SU-DHL-6 (cell line): ENCODE measurements around the gene CRADD.

Source experiments
- H2AFZ ChIP-seq: fragments of 200-600 bp; sonication (generic); 2 replicates; pipeline ENCODE4 v1.6.1; 2014; ENCODE audit warnings: low read depth, mild to moderate bottlenecking, moderate library complexity, mixed read lengths, antibody characterized with exemption, low read length; ENCODE audit not compliant: severe bottlenecking
- H3F3A ChIP-seq: fragments of 200-600 bp; shearing (Covaris generic); 2 replicates; pipeline ENCODE4 v1.6.0; 2016; ENCODE audit warnings: antibody characterized with exemption, mild to moderate bottlenecking; ENCODE audit not compliant: insufficient read depth
- H3K27ac ChIP-seq: fragments of 200-600 bp; sonication (generic); 2 replicates; pipeline ENCODE4 v1.5.1; 2016; ENCODE audit warnings: low read depth, mild to moderate bottlenecking, low read length, moderate library complexity, mixed read lengths
- H3K27me3 ChIP-seq: fragments of 200-600 bp; sonication (generic), shearing (Covaris generic); 2 replicates; pipeline ENCODE4 v1.6.0; 2014; ENCODE audit warnings: mild to moderate bottlenecking, low read length
- H3K36me3 ChIP-seq: fragments of 200-600 bp; sonication (generic); 2 replicates; pipeline ENCODE4 v1.6.1; 2014; ENCODE audit warnings: mild to moderate bottlenecking, low read length, mixed read lengths
- H3K4me2 ChIP-seq: fragments of 300-600, 200-600 bp; shearing (Covaris generic), sonication (generic); 2 replicates; pipeline ENCODE4 v1.6.0; 2014; ENCODE audit warnings: low read length, low read depth, mild to moderate bottlenecking; ENCODE audit not compliant: poor library complexity, severe bottlenecking
- H3K4me3 ChIP-seq: fragments of 200-600 bp; sonication (generic); 2 replicates; pipeline ENCODE4 v1.5.1; 2014; ENCODE audit warnings: antibody characterized with exemption, low read length, mild to moderate bottlenecking, mixed read lengths; ENCODE audit not compliant: insufficient read depth, poor library complexity, severe bottlenecking
- H3K79me2 ChIP-seq: fragments of 200-600 bp; sonication (generic); 2 replicates; pipeline ENCODE4 v1.6.1; 2014; ENCODE audit warnings: mild to moderate bottlenecking, low read length, moderate library complexity; ENCODE audit not compliant: insufficient read depth
- H3K9ac ChIP-seq: fragments of 200-600 bp; sonication (generic); 2 replicates; pipeline ENCODE4 v1.7.0; 2014; ENCODE audit warnings: mild to moderate bottlenecking, low read length
- H3K9me2 ChIP-seq: fragments of 200-600 bp; sonication (generic); replicated peaks from 2 replicates; pipeline ENCODE4 v1.6.1; 2014; ENCODE audit warnings: low read length; ENCODE audit not compliant: insufficient read depth
- H3K9me3 ChIP-seq: fragments of 200-600 bp; sonication (generic); 2 replicates; pipeline ENCODE4 v1.6.1; 2014; ENCODE audit warnings: low read length, mixed read lengths; ENCODE audit not compliant: insufficient read depth
- H4K20me1 ChIP-seq: fragments of 200-600 bp; sonication (generic); 2 replicates; pipeline ENCODE4 v1.6.1; 2014; ENCODE audit warnings: low read depth, mild to moderate bottlenecking, antibody characterized with exemption, low read length, moderate library complexity, mixed read lengths
- CTCF ChIP-seq: fragments of 200-600 bp; sonication (generic); IDR thresholded peaks from one replicate; pipeline ENCODE4 v1.5.1; 2017; ENCODE audit warnings: antibody characterized with exemption, mild to moderate bottlenecking, low read length, moderate library complexity; ENCODE audit not compliant: insufficient read depth, poor library complexity, severe bottlenecking
- EZH2phosphoT487 ChIP-seq: fragments of 200-600 bp; sonication (generic), shearing (Covaris generic); conservative IDR thresholded peaks from 2 replicates; pipeline ENCODE4 v1.6.1; 2018; ENCODE audit warnings: mild to moderate bottlenecking, antibody characterized with exemption, low read length, moderate library complexity, mixed read lengths

The CRADD gene

GRCh38 chr12:93904124-93904523, 226.9 kb downstream of the CRADD start:
- Histone ChIP-seq H2AFZ (no peak overlapping the region), H3K79me2 (no peaks in the 10 kb centered on the region), H3K4me3 (no peak overlapping the region), H3K27ac (no peak overlapping the region), H3K9me3 (no peaks in the 10 kb centered on the region), H3K9me2 (no peaks in the 10 kb centered on the region), H3F3A (no peaks in the 10 kb centered on the region), H3K27me3 (no peaks in the 10 kb centered on the region), H3K4me2 (no peak overlapping the region), H4K20me1 (no peaks in the 10 kb centered on the region), H3K9ac (no peak overlapping the region), H3K36me3 (no peaks in the 10 kb centered on the region)
- no peak for TF ChIP-seq EZH2phosphoT487
- no peak for TF ChIP-seq CTCF

GRCh38 chr12:93908264-93908663, 231.1 kb downstream of the CRADD start:
- no peaks in the 10 kb centered on the region for H3K9me2 ChIP-seq
- H3K9me3 ChIP-seq: no peaks in the 10 kb centered on the region
- no peak overlapping the region for H3K4me2 ChIP-seq
- H4K20me1 ChIP-seq: no peaks in the 10 kb centered on the region
- no peak overlapping the region for H3K27ac ChIP-seq
- H3K27me3 ChIP-seq: no peaks in the 10 kb centered on the region
- H3K79me2 ChIP-seq: no peaks in the 10 kb centered on the region
- no peak for TF ChIP-seq EZH2phosphoT487
- TF ChIP-seq CTCF: no peak
- no peak overlapping the region for H3K4me3 ChIP-seq
- no peaks in the 10 kb centered on the region for H3F3A ChIP-seq
- no peak overlapping the region for H2AFZ ChIP-seq
- H3K36me3 ChIP-seq: no peaks in the 10 kb centered on the region
- H3K9ac ChIP-seq: no peak overlapping the region

GRCh38 chr12:93908846-93909567, 231.8 kb downstream of the CRADD start:
- TF ChIP-seq EZH2phosphoT487: no peak
- no peak for TF ChIP-seq CTCF
- H3K4me2 ChIP-seq: no peak overlapping the region
- no peak overlapping the region for H3K4me3 ChIP-seq
- no peaks in the 10 kb centered on the region for H3K79me2 ChIP-seq
- H2AFZ ChIP-seq: no peak overlapping the region
- H3K9me3 ChIP-seq: no peaks in the 10 kb centered on the region
- no peaks in the 10 kb centered on the region for H3K9me2 ChIP-seq
- no peak overlapping the region for H3K27ac ChIP-seq
- no peaks in the 10 kb centered on the region for H4K20me1 ChIP-seq
- H3K27me3 ChIP-seq: no peaks in the 10 kb centered on the region
- H3K36me3 ChIP-seq: no peaks in the 10 kb centered on the region
- no peak overlapping the region for H3K9ac ChIP-seq
- H3F3A ChIP-seq: no peaks in the 10 kb centered on the region
